ENCODE data around the gene FIBIN.

DNA sequence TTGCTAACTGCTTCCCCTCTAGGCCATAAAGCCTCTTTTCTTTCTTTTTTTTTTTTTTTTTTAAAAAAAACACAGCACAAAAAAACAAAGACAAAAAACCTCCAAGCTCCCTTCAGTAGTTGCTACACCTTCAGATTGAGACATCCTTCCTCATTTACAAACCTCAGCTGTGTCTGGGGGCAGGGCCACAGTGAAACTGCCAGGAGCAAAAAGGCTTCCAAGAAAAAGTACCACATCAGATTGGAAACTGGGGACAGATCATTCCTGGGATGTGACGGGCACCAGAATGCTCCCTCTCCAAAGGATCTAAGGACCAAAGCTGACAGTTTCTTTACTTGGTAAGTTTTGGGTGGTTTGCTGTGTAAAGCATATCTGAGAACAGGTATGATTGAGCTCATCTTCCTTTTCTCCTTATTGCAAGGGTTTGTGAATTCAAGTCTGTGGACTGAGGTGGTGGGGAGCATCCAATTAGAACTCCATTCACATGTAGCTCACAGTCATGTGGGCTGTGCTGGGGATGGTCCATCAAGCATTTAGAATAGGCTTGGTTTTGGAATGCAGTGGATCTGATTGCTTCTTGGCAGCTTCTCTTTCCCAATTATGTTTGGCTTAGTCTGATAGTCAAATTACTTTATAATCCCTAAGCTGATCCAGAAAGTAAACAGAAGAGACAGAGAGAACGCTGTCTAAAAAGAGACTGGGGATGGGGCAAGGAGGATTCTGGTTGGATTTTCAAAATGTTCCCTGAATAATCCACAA lies 47.4 kb downstream of the FIBIN start:
- TF ChIP-seq, protein P1, sequence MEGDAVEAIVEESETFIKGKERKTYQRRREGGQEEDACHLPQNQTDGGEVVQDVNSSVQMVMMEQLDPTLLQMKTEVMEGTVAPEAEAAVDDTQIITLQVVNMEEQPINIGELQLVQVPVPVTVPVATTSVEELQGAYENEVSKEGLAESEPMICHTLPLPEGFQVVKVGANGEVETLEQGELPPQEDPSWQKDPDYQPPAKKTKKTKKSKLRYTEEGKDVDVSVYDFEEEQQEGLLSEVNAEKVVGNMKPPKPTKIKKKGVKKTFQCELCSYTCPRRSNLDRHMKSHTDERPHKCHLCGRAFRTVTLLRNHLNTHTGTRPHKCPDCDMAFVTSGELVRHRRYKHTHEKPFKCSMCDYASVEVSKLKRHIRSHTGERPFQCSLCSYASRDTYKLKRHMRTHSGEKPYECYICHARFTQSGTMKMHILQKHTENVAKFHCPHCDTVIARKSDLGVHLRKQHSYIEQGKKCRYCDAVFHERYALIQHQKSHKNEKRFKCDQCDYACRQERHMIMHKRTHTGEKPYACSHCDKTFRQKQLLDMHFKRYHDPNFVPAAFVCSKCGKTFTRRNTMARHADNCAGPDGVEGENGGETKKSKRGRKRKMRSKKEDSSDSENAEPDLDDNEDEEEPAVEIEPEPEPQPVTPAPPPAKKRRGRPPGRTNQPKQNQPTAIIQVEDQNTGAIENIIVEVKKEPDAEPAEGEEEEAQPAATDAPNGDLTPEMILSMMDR (IDR thresholded peaks at IDR 0.05; ENCODE audit: low read depth, low read length, poor library complexity, severe bottlenecking), result no peak
- no peak for TF ChIP-seq EZH2phosphoT487 (IDR thresholded peaks at IDR 0.05; ENCODE audit: borderline replicate concordance, low read length)

Data from DOHH2 (cell line).